Thymus (tissue), 11 donors: ENCODE results near the gene CFAP69. TPM values are rescaled to one million over a fixed set of nuclear protein-coding genes. Genes with fewer than 3 reads are reported as not detected.
"Not testable (repeated sequence)": the region's sequence is repeated elsewhere in the genome, so short reads cannot be mapped to it uniquely, and the experiment has no call there.

Source experiments
- DNase-seq, 9 donors: peaks; one replicate each; pipeline ENCODE4 v3.0.0-alpha.2; 2013; ENCODE audit warnings: low spot score in 9 of 9, low read depth in 6 of 9, missing footprints in 1 of 9
- H3K27ac ChIP-seq, 2 donors: one replicate each; pipeline ENCODE4 v1.5.1; 2013; ENCODE audit warnings: control low read depth in 1 of 2, low read depth in 1 of 2, low read length in 1 of 2, mild to moderate bottlenecking in 1 of 2, moderate library complexity in 1 of 2
- H3K27me3 ChIP-seq, 2 donors: one replicate each; pipeline ENCODE4 v1.5.1; 2013; ENCODE audit warnings: low read length in 1 of 2; ENCODE audit not compliant: control insufficient read depth in 2 of 2, insufficient read depth in 1 of 2
- H3K36me3 ChIP-seq, 2 donors: one replicate each; pipeline ENCODE4 v1.5.1; 2013; ENCODE audit warnings: low read length in 1 of 2, mild to moderate bottlenecking in 1 of 2, moderate library complexity in 1 of 2; ENCODE audit not compliant: control insufficient read depth in 2 of 2, insufficient read depth in 2 of 2
- H3K4me1 ChIP-seq, 2 donors: one replicate each; pipeline ENCODE4 v1.5.1; 2013; ENCODE audit warnings: low read length in 2 of 2; ENCODE audit not compliant: control insufficient read depth in 2 of 2, insufficient read depth in 2 of 2
- H3K4me3 ChIP-seq, 2 donors: one replicate each; pipeline ENCODE4 v1.5.1; 2013; ENCODE audit warnings: low read length in 2 of 2, control low read depth in 1 of 2, mild to moderate bottlenecking in 1 of 2
- H3K9me3 ChIP-seq, 2 donors: one replicate each; pipeline ENCODE4 v1.5.1; 2013; ENCODE audit warnings: low read length in 1 of 2, mild to moderate bottlenecking in 1 of 2; ENCODE audit not compliant: control insufficient read depth in 2 of 2, insufficient read depth in 1 of 2
- WGBS: extraction: QIAGEN DNeasy Blood & Tissue Kit; methylation state at CpG from one replicate; pipeline ENCODE4 v1.1.7; 2013; 5-methylcytosine and 5-hydroxymethylcytosine counted together
- polyA plus RNA-seq: library from polyadenylated mRNA; stranded (reverse); fragments of 200-250 nt; gene quantifications from one replicate; pipeline ENCODE4 v1.2.3, GENCODE V29; 2013
- total RNA-seq: library from RNA; stranded (reverse); fragments of 120-200 nt; gene quantifications from one replicate; pipeline ENCODE4 v1.2.4, GENCODE V29; 2013
- donor health status: healthy.

The CFAP69 gene
- total and polyA plus RNA-seq, 2 donors: 0.47 to 3.8 TPM

- Histone ChIP-seq H3K4me1 (peaks cover 0 to under 1% of the 10 kb centered on the region in 2 donors), H3K27ac (no peak overlapping the region), H3K9me3 (no peaks in the 10 kb centered on the region), H3K36me3 (no peaks in the 10 kb centered on the region), H3K4me3 (no peak overlapping the region), H3K27me3 (peaks cover 0 to 16% of the 10 kb centered on the region in 2 donors)
- no peak for DNase-seq
- 90% methylated on average over 9 of the region's 9 CpGs for WGBS
Measured at GRCh38 chr7:90239625-90240228, 5.2 kb upstream of the CFAP69 start.

DNA sequence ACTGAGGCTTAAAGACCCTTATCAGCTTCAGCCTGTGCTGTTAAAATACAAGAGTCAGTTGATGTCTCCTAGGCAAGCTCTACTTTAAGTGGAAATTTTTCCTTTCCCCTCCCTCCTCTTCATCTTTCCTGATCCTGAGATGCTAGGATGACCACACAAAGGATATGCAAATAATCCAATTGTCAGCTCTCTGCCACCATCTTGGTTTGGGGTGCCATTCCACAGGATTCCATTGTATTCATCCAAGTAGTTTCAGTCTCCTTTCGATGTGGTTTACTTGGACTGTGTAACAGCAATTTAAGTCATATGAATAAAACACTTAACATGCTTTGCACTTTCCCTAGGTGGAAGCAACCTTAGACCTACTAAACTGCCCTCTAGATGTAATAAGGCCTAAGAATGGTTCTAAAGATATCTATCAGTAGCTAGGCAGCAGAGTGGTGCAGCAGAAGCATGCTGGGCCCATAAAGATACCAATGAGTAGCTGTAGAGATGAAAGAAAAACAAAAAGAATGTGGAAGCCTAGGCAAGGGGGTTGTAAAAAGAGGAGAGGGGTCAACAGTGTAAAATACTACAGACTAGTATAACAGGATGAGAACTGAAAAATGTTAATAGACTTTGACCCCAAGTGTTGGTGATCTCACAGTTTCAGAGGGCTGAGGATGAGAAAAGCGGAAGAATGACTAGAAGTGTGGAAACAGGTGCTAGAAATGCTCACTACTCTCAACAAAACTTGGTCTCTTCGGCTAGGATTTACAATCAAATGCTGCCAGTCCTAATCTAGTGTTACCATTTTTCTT lies 2.4 kb upstream of the CFAP69 start:
- peaks cover 6 to 40% of the 10 kb centered on the region in 2 donors for H3K27me3 ChIP-seq
- no peak for DNase-seq
- no peaks in the 10 kb centered on the region for H3K36me3 ChIP-seq
- 92% methylated on average over 3 of the region's 3 CpGs for WGBS
- no peak overlapping the region for H3K4me3 ChIP-seq
- H3K9me3 ChIP-seq: peaks cover 0 to 4% of the 10 kb centered on the region in 2 donors
- H3K27ac ChIP-seq: no peak overlapping the region
- peaks cover 7% of the 10 kb centered on the region in 2 donors for H3K4me1 ChIP-seq

DNA sequence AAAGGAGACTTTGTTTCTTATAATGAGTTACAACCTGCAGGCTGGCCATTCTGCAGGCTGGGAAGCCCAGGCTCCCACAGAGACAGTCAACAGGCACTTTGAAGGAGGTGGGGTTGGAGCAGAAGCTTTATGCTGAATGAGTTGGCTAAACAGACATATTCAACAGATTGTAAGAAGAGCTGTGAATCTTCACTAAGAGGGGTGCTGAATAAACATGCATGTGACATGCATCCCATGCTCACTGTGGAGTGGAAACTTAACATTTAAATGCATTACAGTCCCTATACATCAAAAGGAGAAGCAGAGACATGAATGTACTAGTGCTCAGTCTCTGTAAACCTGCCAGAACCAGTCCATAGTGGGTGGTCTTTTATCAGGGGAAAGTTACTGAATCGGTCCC lies 1.4 kb upstream of the CFAP69 start:
- Histone ChIP-seq H3K36me3 (no peaks in the 10 kb centered on the region), H3K4me1 (peaks cover 7% of the 10 kb centered on the region in 2 donors), H3K27me3 (peaks cover 6 to 40% of the 10 kb centered on the region in 2 donors), H3K27ac (no peak overlapping the region), H3K4me3 (no peak overlapping the region), H3K9me3 (peaks cover 0 to 4% of the 10 kb centered on the region in 2 donors)
- DNase-seq: no peak
- WGBS: 57% methylated on average over 1 of the region's 1 CpG

GRCh38 chr7:90244565-90244908 lies 437 bp upstream of the CFAP69 start:
- H3K4me3 ChIP-seq: peak overlapping the region; percentile 60 to 63
- H3K9me3 ChIP-seq: peaks cover 0 to 4% of the 10 kb centered on the region in 2 donors
- no peak for DNase-seq
- H3K27ac ChIP-seq: no peak overlapping the region
- peaks cover 6 to 40% of the 10 kb centered on the region in 2 donors for H3K27me3 ChIP-seq
- H3K36me3 ChIP-seq: no peaks in the 10 kb centered on the region
- H3K4me1 ChIP-seq: peaks cover 7% of the 10 kb centered on the region in 2 donors
- 19% methylated on average over 6 of the region's 6 CpGs for WGBS

DNA sequence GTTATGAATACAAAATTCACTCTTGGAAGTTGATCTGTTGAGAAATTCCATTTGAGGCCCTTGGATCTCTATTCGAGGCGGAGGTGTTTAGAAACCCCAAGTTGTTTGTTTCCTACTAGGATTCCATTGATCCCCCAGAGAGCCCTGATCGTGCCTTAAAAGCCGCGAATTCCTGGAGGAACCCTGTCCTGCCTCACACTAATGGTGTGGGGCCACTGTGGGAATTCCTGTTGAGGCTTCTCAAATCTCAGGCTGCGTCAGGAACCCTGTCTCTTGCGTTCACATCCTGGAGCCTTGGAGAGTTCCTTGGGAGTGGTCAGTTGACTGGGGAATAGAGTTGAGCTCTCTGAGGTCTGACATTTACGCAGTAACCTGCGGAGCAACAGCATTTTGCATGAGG lies 1.2 kb downstream of the CFAP69 start:
- peaks cover 6 to 40% of the 10 kb centered on the region in 2 donors for H3K27me3 ChIP-seq
- DNase-seq: no peak
- H3K9me3 ChIP-seq: peaks cover 0 to 4% of the 10 kb centered on the region in 2 donors
- H3K27ac ChIP-seq: no peak overlapping the region
- peaks cover 7% of the 10 kb centered on the region in 2 donors for H3K4me1 ChIP-seq
- H3K4me3 ChIP-seq: no peak overlapping the region
- H3K36me3 ChIP-seq: no peaks in the 10 kb centered on the region
- 29% methylated on average over 9 of the region's 9 CpGs for WGBS

GRCh38 chr7:90248706-90249105 lies 3.7 kb downstream of the CFAP69 start:
- Histone ChIP-seq H3K27ac (no peak overlapping the region), H3K4me1 (peaks cover 7% of the 10 kb centered on the region in 2 donors), H3K9me3 (peaks cover 0 to 4% of the 10 kb centered on the region in 2 donors), H3K27me3 (peaks cover 6 to 33% of the 10 kb centered on the region in 2 donors), H3K4me3 (no peak overlapping the region), H3K36me3 (no peaks in the 10 kb centered on the region)
- 94% methylated on average over 3 of the region's 3 CpGs for WGBS
- DNase-seq: no peak

- Histone ChIP-seq H3K36me3 (no peaks in the 10 kb centered on the region), H3K4me1 (peaks cover 0 to under 1% of the 10 kb centered on the region in 2 donors), H3K27me3 (peaks cover 4 to 13% of the 10 kb centered on the region in 2 donors), H3K27ac (no peak overlapping the region), H3K9me3 (no peaks in the 10 kb centered on the region), H3K4me3 (no peak overlapping the region)
- 90% methylated on average over 3 of the region's 3 CpGs for WGBS
- DNase-seq: no peak
Measured at GRCh38 chr7:90250601-90251303, 5.8 kb downstream of the CFAP69 start.

- no peak overlapping the region for H3K27ac ChIP-seq
Measured at GRCh38 chr7:90251304-90251635, 6.3 kb downstream of the CFAP69 start.

GRCh38 chr7:90256011-90256410 lies 11.0 kb downstream of the CFAP69 start:
- not testable (repeated sequence) for H3K9me3 ChIP-seq, H3K36me3 ChIP-seq, H3K4me1 ChIP-seq, DNase-seq, H3K27ac ChIP-seq, H3K4me3 ChIP-seq, H3K27me3 ChIP-seq
- WGBS: 96% methylated on average over 5 of the region's 5 CpGs

More at GRCh38 chr7:90251304-90251635, 6.3 kb downstream of the CFAP69 start:
- H3K9me3 ChIP-seq: no peaks in the 10 kb centered on the region
- no peak for DNase-seq
- no peak overlapping the region for H3K4me3 ChIP-seq
- no peaks in the 10 kb centered on the region for H3K36me3 ChIP-seq
- WGBS: 88% methylated on average over 1 of the region's 1 CpG
- no peaks in the 10 kb centered on the region for H3K4me1 ChIP-seq
- H3K27me3 ChIP-seq: peaks cover 4 to 8% of the 10 kb centered on the region in 2 donors
